Caco-2 (cell line): ENCODE results near the gene FLOT1. TPM values are rescaled to one million over a fixed set of nuclear protein-coding genes. Genes with fewer than 3 reads are reported as not detected.
"Not testable (repeated sequence)": the region's sequence is repeated elsewhere in the genome, so short reads cannot be mapped to it uniquely, and the experiment has no call there.

Source experiments
- BruUV-seq: library from RNA; stranded (reverse); fragments of 400-500 nt; replicated peaks from 2 replicates; lab custom pipeline; 2021; lab: Mats Ljungman, UMichigan
- CTCF ChIA-PET: fragments of 300-600 bp; sonication (Branson Sonifier 250); formaldehyde crosslinking; loops from one replicate; lab custom pipeline; 2022; ENCODE audit warnings: antibody characterized with exemption; lab: Charles Lee
- POLR2A ChIA-PET: fragments of 300-600 bp; sonication (Branson Sonifier 250); formaldehyde crosslinking; loops from one replicate; lab custom pipeline; 2022; ENCODE audit warnings: antibody characterized with exemption; lab: Charles Lee
- DNase-seq, 2 experiments: peaks; one replicate each; pipeline versions ENCODE4 v3.0.0 to v3.0.0-alpha.2; 2020 to 2022
- H3K27me3 ChIP-seq: replicated peaks from 2 replicates; pipeline ENCODE4 v1.6.0; 2011; ENCODE audit warnings: low read length; ENCODE audit not compliant: control insufficient read depth, insufficient read depth
- H3K36me3 ChIP-seq: 2 replicates; pipeline ENCODE4 v1.5.1; 2011; ENCODE audit warnings: low read length; ENCODE audit not compliant: control insufficient read depth, insufficient read depth
- H3K4me1 ChIP-seq: fragments of 250-450 bp; sonication (Bioruptor Pico); 2 replicates; pipeline ENCODE4 v1.5.1; 2020; ENCODE audit warnings: mild to moderate bottlenecking
- H3K4me3 ChIP-seq: 2 replicates; pipeline ENCODE4 v1.5.1; 2011; ENCODE audit warnings: low read depth, mild to moderate bottlenecking, control low read depth, low read length
- H3K9me3 ChIP-seq: fragments of 250-450 bp; sonication (Bioruptor Pico); 2 replicates; pipeline ENCODE4 v1.5.1; 2020; ENCODE audit warnings: mild to moderate bottlenecking, moderate library complexity
- H3K27ac Mint-ChIP-seq: one replicate; pipeline ENCODE4 v1.8.0; 2022; ENCODE audit warnings: mixed read lengths; ENCODE audit not compliant: unreplicated experiment
- H3K27me3 Mint-ChIP-seq: one replicate; pipeline ENCODE4 v1.8.0; 2022; ENCODE audit warnings: mixed read lengths; ENCODE audit not compliant: insufficient read depth, unreplicated experiment
- H3K36me3 Mint-ChIP-seq: one replicate; pipeline ENCODE4 v1.8.0; 2022; ENCODE audit warnings: mild to moderate bottlenecking, mixed read lengths; ENCODE audit not compliant: insufficient read depth, unreplicated experiment
- H3K4me1 Mint-ChIP-seq: one replicate; pipeline ENCODE4 v1.8.0; 2022; ENCODE audit warnings: low read depth, mixed read lengths; ENCODE audit not compliant: unreplicated experiment
- H3K4me3 Mint-ChIP-seq: one replicate; pipeline ENCODE4 v1.8.0; 2022; ENCODE audit warnings: mild to moderate bottlenecking, moderate library complexity, mixed read lengths; ENCODE audit not compliant: unreplicated experiment
- H3K9me3 Mint-ChIP-seq: one replicate; pipeline ENCODE4 v1.8.0; 2022; ENCODE audit warnings: mixed read lengths; ENCODE audit not compliant: unreplicated experiment
- intact Hi-C: fragments of 100-400 bp; cut with micrococcal nuclease; formaldehyde crosslinking; loops from one replicate; pipeline ENCODE4 v1.10.0; 2022; ENCODE audit not compliant: unreplicated experiment
- total RNA-seq: library from RNA; stranded (reverse); gene quantifications from 2 replicates; pipeline ENCODE4 v1.2.3, GENCODE V29; 2022
- TF ChIP-seq, protein P1 (sequence below), 2 experiments: fragments of 200-600 bp in 1 of 2; IDR thresholded peaks; 1 replicate in 1 of 2; 2 replicates in 1 of 2; pipeline versions ENCODE4 v1.5.1 to v1.8.0; 2011 to 2022; ENCODE audit warnings: antibody characterized with exemption in 1 of 2, control low read depth in 1 of 2, inconsistent platforms in 1 of 2, low read depth in 1 of 2, low read length in 1 of 2, mild to moderate bottlenecking in 1 of 2, moderate library complexity in 1 of 2; ENCODE audit not compliant: insufficient read depth in 1 of 2, severe bottlenecking in 1 of 2, unreplicated experiment in 1 of 2

The FLOT1 gene
- total RNA-seq, 1 experiment from 2014 or later: 113 TPM

DNA sequence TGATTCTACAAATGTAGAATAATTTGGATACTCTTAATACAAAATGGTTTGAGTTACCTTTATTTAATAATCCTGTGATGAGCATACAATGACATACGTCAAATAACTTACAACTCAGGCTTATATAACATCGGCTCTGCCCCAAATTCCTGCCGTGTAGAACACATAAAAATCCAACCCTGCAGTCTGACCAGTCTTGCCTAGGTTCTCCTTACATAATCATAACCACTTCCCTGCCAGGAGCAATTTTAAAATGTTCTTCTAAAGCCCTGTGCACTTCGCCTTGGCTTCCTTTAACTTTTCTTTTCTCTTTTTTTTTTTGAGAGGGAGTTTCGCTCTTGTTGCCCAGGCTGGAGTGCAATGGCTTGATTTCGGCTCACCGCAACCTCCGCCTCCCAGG, 18.1 kb upstream of the FLOT1 start:
- Mint-ChIP-seq H3K9me3 (peaks cover 11% of the 10 kb centered on the region), H3K4me1 (peaks cover 34% of the 10 kb centered on the region), H3K27ac (peak overlapping the region; percentile 75), H3K27me3 (no peaks in the 10 kb centered on the region), H3K36me3 (peaks cover 25% of the 10 kb centered on the region), H3K4me3 (no peak overlapping the region)
- BruUV-seq: no TSS peak
- Histone ChIP-seq H3K27me3 (no peaks in the 10 kb centered on the region), H3K36me3 (no peaks in the 10 kb centered on the region), H3K9me3 (no peaks in the 10 kb centered on the region), H3K4me3 (no peak overlapping the region), H3K4me1 (peaks cover 47% of the 10 kb centered on the region)
- intact Hi-C loops: loop anchor here (5.0 kb wide), 1 partner anchor 52 kb away; no protein-coding TSS in a partner anchor
- ChIA-PET POLR2A (interaction anchor here (0.7 kb wide), 1 partner anchor 203 kb away, joined by 4 read pairs; no protein-coding TSS in a partner anchor), CTCF (no interaction called here)
- TF ChIP-seq, protein P1, sequence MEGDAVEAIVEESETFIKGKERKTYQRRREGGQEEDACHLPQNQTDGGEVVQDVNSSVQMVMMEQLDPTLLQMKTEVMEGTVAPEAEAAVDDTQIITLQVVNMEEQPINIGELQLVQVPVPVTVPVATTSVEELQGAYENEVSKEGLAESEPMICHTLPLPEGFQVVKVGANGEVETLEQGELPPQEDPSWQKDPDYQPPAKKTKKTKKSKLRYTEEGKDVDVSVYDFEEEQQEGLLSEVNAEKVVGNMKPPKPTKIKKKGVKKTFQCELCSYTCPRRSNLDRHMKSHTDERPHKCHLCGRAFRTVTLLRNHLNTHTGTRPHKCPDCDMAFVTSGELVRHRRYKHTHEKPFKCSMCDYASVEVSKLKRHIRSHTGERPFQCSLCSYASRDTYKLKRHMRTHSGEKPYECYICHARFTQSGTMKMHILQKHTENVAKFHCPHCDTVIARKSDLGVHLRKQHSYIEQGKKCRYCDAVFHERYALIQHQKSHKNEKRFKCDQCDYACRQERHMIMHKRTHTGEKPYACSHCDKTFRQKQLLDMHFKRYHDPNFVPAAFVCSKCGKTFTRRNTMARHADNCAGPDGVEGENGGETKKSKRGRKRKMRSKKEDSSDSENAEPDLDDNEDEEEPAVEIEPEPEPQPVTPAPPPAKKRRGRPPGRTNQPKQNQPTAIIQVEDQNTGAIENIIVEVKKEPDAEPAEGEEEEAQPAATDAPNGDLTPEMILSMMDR (IDR thresholded peaks at IDR 0.05; ENCODE audit: insufficient read depth in 1 of 2, low read depth in 1 of 2, low read length in 1 of 2, severe bottlenecking in 1 of 2, unreplicated experiment in 1 of 2): no peak
- DNase-seq: no peak

DNA sequence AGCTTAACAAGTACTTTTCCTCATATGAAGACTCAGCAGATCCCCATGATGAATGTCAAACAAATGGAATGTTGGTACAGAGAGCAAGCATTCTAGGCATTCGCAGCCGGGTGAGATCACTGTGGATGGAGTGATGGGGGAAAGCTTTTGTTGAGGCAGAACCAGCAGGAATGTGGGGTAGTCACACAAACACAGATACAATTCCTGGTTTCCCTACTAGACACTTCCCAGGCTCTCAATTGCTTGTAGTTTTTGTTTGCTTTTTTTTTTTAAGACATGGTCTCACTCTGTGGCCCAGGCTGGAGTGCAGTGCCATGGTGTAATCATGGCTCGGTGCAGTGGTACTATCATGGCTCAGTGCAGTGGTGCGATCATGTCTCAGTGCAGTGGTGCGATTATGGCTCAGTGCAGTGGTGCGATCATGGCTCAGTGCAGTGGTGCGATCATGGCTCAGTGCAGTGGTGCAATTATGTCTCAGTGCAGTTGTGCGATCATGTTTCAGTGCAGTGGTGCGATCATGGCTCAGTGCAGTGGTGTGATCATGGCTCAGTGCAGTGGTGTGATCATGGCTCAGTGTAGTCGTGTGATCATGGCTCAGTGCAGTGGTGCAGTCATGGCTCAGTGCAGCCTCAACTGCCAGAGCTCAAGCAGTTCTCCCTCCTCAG, 17.2 kb upstream of the FLOT1 start:
- H3K4me1 Mint-ChIP-seq: peaks cover 34% of the 10 kb centered on the region
- POLR2A ChIA-PET: interaction anchor here (0.6 to 1.0 kb wide), 3 partner anchors 9 to 42 kb away, joined by 3 to 5 read pairs (median 4); partner anchors contain the start of genes IER3 and MDC1
- Histone ChIP-seq H3K9me3 (no peaks in the 10 kb centered on the region), H3K27me3 (no peaks in the 10 kb centered on the region), H3K36me3 (no peaks in the 10 kb centered on the region), H3K4me1 (peaks cover 39% of the 10 kb centered on the region), H3K4me3 (no peak overlapping the region)
- no TSS peak for BruUV-seq
- H3K4me3 Mint-ChIP-seq: no peak overlapping the region
- intact Hi-C loops: loop anchor here (5.0 kb wide), 1 partner anchor 53 kb away; no protein-coding TSS in a partner anchor
- H3K27ac Mint-ChIP-seq: peak overlapping the region; percentile 75
- peak; percentile 65 to 66 for DNase-seq
- no peaks in the 10 kb centered on the region for H3K27me3 Mint-ChIP-seq
- H3K36me3 Mint-ChIP-seq: peaks cover 25% of the 10 kb centered on the region
- H3K9me3 Mint-ChIP-seq: peaks cover 10% of the 10 kb centered on the region
- TF ChIP-seq, protein P1 (IDR thresholded peaks at IDR 0.05; ENCODE audit: insufficient read depth in 1 of 2, low read depth in 1 of 2, low read length in 1 of 2, severe bottlenecking in 1 of 2, unreplicated experiment in 1 of 2): no peak
- CTCF ChIA-PET: interaction anchor here (0.7 to 1.1 kb wide), 3 partner anchors 9 to 154 kb away, joined by 3 to 4 read pairs (median 3); partner anchors contain the start of genes IER3 and VARS2

DNA sequence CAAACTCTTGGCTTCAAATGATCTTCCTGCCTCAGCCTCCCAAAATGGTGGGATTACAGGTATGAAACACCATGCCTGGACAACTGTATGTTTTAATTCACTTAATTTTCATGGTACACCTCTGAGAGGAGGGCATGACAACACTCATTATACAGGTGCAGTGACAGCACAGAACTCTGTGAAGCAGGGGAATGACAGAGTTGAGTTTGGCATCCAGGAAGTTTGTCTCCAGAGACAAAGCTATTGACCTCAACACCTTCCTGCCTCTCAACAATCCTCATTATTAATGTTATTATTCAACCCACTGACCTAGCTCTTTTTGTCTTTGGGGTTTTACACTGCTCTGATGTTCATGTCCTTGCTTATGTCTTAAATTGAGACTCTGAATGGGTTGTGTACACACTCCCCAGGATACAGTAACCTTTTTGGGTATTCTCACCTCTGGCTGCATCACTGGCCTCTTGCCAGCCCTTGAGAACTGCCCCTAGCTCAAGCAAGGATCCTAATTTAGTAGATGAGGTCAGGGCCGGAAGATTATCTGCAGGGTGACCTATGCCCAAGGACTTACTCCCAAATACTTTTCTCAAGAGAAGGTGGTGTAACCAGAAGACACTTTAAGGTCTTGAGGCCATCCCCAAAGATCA, 14.9 kb upstream of the FLOT1 start:
- H3K27me3 ChIP-seq: no peaks in the 10 kb centered on the region
- no peaks in the 10 kb centered on the region for H3K36me3 ChIP-seq
- Mint-ChIP-seq H3K27me3 (no peaks in the 10 kb centered on the region), H3K9me3 (no peaks in the 10 kb centered on the region), H3K27ac (no peak overlapping the region), H3K4me1 (peaks cover 20% of the 10 kb centered on the region), H3K36me3 (peaks cover 9% of the 10 kb centered on the region), H3K4me3 (no peak overlapping the region)
- H3K4me3 ChIP-seq: no peak overlapping the region
- intact Hi-C loops: no loop called here
- BruUV-seq: no TSS peak
- H3K4me1 ChIP-seq: peaks cover 20% of the 10 kb centered on the region
- no peak for DNase-seq
- H3K9me3 ChIP-seq: no peaks in the 10 kb centered on the region
- ChIA-PET POLR2A (no interaction called here), CTCF (no interaction called here)
- TF ChIP-seq, protein P1 (IDR thresholded peaks at IDR 0.05; ENCODE audit: insufficient read depth in 1 of 2, low read depth in 1 of 2, low read length in 1 of 2, severe bottlenecking in 1 of 2, unreplicated experiment in 1 of 2): no peak

DNA sequence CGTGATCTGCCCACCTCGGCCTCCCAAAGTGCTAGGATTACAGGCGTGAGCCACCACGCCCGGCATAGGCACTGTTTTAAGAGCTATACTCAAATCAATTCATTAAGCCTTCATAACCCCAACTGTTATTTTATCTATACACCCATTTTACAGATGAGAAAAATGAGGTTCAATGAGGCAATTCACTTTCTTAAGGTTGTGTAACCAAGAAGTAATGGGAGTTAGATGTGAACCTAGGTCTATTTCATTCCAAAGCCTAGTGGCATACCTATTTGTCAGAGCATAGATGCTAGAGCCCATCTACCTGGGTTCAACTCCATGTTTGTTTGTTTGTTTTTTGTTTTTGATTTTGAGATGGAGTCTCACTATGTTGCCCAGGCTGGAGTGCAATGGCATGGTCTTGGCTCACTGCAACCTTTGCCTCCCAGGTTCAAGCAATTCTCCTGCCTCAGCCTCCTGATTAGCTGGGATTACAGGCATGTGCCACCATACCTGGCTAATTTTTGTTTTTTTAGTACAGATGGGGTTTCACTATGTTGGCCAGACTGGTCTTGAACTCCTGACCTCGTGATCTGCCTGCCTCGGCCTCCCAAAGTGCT, 14.0 kb upstream of the FLOT1 start:
- CTCF ChIA-PET, H3K36me3 Mint-ChIP-seq, H3K9me3 Mint-ChIP-seq, H3K4me3 ChIP-seq, H3K4me3 Mint-ChIP-seq, intact Hi-C loops, H3K27me3 ChIP-seq, H3K27ac Mint-ChIP-seq, H3K27me3 Mint-ChIP-seq, H3K36me3 ChIP-seq, H3K9me3 ChIP-seq, DNase-seq, BruUV-seq: not testable (repeated sequence)
- H3K4me1 Mint-ChIP-seq: peaks cover 20% of the 10 kb centered on the region
- peaks cover 20% of the 10 kb centered on the region for H3K4me1 ChIP-seq
- POLR2A ChIA-PET: interaction anchor here (0.6 kb wide), 1 partner anchor 189 kb away, joined by 4 read pairs; no protein-coding TSS in a partner anchor
